Mammary epithelial cell (primary cell): Measurements from ENCODE around the gene PACSIN3.
"Not testable (repeated sequence)": the region's sequence is repeated elsewhere in the genome, so short reads cannot be mapped to it uniquely, and the experiment has no call there.

Experiments
- CTCF ChIP-seq, 2 donors: IDR thresholded peaks in 1 of 2; conservative IDR thresholded peaks in 1 of 2; 2 replicates each; pipeline ENCODE4 v1.5.1; 2011 to 2012; ENCODE audit warnings: inconsistent platforms in 2 of 2, low read length in 2 of 2, mild to moderate bottlenecking in 2 of 2, control low read depth in 1 of 2, low read depth in 1 of 2; ENCODE audit not compliant: insufficient read depth in 1 of 2; ENCODE audit errors: extremely low read depth in 1 of 2
- EZH2 ChIP-seq: IDR thresholded peaks from 2 replicates; pipeline ENCODE4 v1.6.1; 2012; ENCODE audit warnings: low read length, inconsistent platforms, borderline replicate concordance

- not testable (repeated sequence) for TF ChIP-seq CTCF (conservative IDR thresholded peaks at IDR 0.05 in 1 of 2, IDR thresholded peaks at IDR 0.05 in 1 of 2; ENCODE audit: extremely low read depth in 1 of 2, insufficient read depth in 1 of 2, low read depth in 1 of 2, low read length in 2 of 2); EZH2
Measured at GRCh38 chr11:47198161-47198560, 11.9 kb upstream of the PACSIN3 start.
